ENCODE data around the gene ATP13A3. TPM values are rescaled to one million over a fixed set of nuclear protein-coding genes. Genes with fewer than 3 reads are reported as not detected.
A peak's percentile ranks its signal among the peaks of the same experiment; 100 is the strongest.

Gene ATP13A3
- total RNA-seq, 1 donor, result 228 TPM

GRCh38 chr3:194446172-194446571, 40.6 kb downstream of the ATP13A3 start:
- no peak for DNase-seq (ENCODE audit: low read depth)
- TF ChIP-seq, protein P1, sequence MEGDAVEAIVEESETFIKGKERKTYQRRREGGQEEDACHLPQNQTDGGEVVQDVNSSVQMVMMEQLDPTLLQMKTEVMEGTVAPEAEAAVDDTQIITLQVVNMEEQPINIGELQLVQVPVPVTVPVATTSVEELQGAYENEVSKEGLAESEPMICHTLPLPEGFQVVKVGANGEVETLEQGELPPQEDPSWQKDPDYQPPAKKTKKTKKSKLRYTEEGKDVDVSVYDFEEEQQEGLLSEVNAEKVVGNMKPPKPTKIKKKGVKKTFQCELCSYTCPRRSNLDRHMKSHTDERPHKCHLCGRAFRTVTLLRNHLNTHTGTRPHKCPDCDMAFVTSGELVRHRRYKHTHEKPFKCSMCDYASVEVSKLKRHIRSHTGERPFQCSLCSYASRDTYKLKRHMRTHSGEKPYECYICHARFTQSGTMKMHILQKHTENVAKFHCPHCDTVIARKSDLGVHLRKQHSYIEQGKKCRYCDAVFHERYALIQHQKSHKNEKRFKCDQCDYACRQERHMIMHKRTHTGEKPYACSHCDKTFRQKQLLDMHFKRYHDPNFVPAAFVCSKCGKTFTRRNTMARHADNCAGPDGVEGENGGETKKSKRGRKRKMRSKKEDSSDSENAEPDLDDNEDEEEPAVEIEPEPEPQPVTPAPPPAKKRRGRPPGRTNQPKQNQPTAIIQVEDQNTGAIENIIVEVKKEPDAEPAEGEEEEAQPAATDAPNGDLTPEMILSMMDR (IDR thresholded peaks at IDR 0.05; ENCODE audit: insufficient read depth, low read depth, low read length), result no peak
- H3K4me3 ChIP-seq (ENCODE audit: low read depth, low read length), result no peak overlapping the region

- H3K4me3 ChIP-seq (ENCODE audit: low read depth, low read length), result no peak overlapping the region
- TF ChIP-seq, protein P1 (IDR thresholded peaks at IDR 0.05; ENCODE audit: insufficient read depth, low read depth, low read length), result no peak
- DNase-seq (ENCODE audit: low read depth), result no peak
Observed at GRCh38 chr3:194443901-194444300, 42.9 kb downstream of the ATP13A3 start.

DNA sequence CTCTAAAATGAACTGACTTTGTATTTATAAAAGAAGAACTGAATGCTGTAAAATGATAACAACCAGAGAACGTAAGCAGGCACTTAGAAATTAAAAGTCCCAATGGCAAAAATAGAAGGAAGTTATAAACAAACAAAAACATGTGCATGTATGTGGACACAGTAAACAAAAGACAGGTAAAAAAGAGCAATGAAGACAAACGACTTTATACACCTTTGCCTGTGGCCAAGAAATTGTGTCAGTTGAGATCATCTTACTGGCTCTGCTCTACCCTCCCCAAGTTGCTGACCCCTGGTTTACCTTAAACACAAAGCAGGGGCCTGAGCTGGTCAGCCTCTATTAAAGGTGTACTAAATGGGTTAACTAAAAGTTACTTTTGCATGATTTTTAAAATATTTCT, 46.0 kb downstream of the ATP13A3 start:
- no peak overlapping the region for H3K4me3 ChIP-seq (ENCODE audit: low read depth, low read length)
- TF ChIP-seq, protein P1 (IDR thresholded peaks at IDR 0.05; ENCODE audit: insufficient read depth, low read depth, low read length), result no peak
- DNase-seq (ENCODE audit: low read depth), result no peak

GRCh38 chr3:194439881-194440550, 46.8 kb downstream of the ATP13A3 start:
- TF ChIP-seq, protein P1 (IDR thresholded peaks at IDR 0.05; ENCODE audit: insufficient read depth, low read depth, low read length), result no peak
- H3K4me3 ChIP-seq (ENCODE audit: low read depth, low read length), result no peak overlapping the region
- peak; percentile 42 for DNase-seq (ENCODE audit: low read depth)

DNA sequence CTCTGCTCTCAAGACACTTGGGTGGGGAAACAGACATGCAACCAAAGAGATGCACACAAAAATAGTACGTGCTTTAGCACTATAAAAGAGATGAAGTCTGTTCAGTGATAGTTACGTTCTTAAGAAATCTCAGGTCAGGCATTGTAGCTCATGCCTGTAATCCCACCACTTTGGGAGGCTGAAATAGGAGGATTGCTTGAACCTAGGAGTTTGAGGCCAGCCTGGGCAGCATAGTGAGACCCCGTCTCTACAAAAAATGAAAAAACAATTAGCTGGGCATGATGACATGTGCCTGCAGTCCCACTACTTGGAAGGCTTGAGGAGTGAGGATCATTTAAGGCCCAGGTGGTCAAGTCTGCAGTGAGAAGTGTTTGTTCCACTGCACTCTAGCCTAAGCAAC, 52.3 kb downstream of the ATP13A3 start:
- no peak overlapping the region for H3K4me3 ChIP-seq (ENCODE audit: low read depth, low read length)
- TF ChIP-seq, protein P1 (IDR thresholded peaks at IDR 0.05; ENCODE audit: insufficient read depth, low read depth, low read length), result no peak
- no peak for DNase-seq (ENCODE audit: low read depth)

- DNase-seq (ENCODE audit: low read depth), result no peak
- TF ChIP-seq, protein P1 (IDR thresholded peaks at IDR 0.05; ENCODE audit: insufficient read depth, low read depth, low read length), result no peak
- H3K4me3 ChIP-seq (ENCODE audit: low read depth, low read length), result no peak overlapping the region
Observed at GRCh38 chr3:194431554-194431953, 55.2 kb downstream of the ATP13A3 start.

- H3K4me3 ChIP-seq (ENCODE audit: low read depth, low read length), result no peak overlapping the region
- DNase-seq (ENCODE audit: low read depth), result no peak
- TF ChIP-seq, protein P1 (IDR thresholded peaks at IDR 0.05; ENCODE audit: insufficient read depth, low read depth, low read length), result no peak
Observed at GRCh38 chr3:194425399-194425798, 61.4 kb downstream of the ATP13A3 start.
